Heart right ventricle (tissue), 16 donors: ENCODE results near the gene ASPHD2. TPM values are rescaled to one million over a fixed set of nuclear protein-coding genes. Genes with fewer than 3 reads are reported as not detected.

Experiments
- ATAC-seq, 8 donors: fragments of 200-7000 bp; cut with Tn5 transposase; one replicate each; pipeline ENCODE4 v1.9.1; 2020; ENCODE audit warnings: mild to moderate bottlenecking in 8 of 8, moderate library complexity in 8 of 8, moderate number of reproducible peaks in 1 of 8
- DNase-seq, 2 donors: peaks; one replicate each; pipeline ENCODE4 v3.0.0-alpha.2; 2020
- H3K27ac ChIP-seq, 10 donors: fragments of 200-600 bp; sonication (generic) in 2 of 10; one replicate each; pipeline versions ENCODE4 v1.5.0 to v1.8.0; 2020 to 2022; ENCODE audit warnings: mild to moderate bottlenecking in 3 of 10
- H3K27me3 ChIP-seq, 7 donors: fragments of 200-600 bp; one replicate each; pipeline ENCODE4 v1.8.0; 2021 to 2022; ENCODE audit warnings: mild to moderate bottlenecking in 2 of 7
- H3K36me3 ChIP-seq, 9 donors: fragments of 200-600 bp; sonication (generic) in 1 of 9; one replicate each; pipeline versions ENCODE4 v1.5.0 to v1.8.0; 2020 to 2022; ENCODE audit warnings: mild to moderate bottlenecking in 2 of 9
- H3K4me1 ChIP-seq, 9 donors: fragments of 200-600 bp; sonication (generic) in 1 of 9; one replicate each; pipeline versions ENCODE4 v1.5.0 to v1.8.0; 2020 to 2022; ENCODE audit warnings: mild to moderate bottlenecking in 4 of 9
- H3K4me3 ChIP-seq, 10 donors: fragments of 200-600 bp; sonication (generic) in 2 of 10; one replicate each; pipeline versions ENCODE4 v1.5.0 to v1.8.0; 2020 to 2022; ENCODE audit warnings: mild to moderate bottlenecking in 7 of 10, moderate library complexity in 2 of 10
- H3K9me3 ChIP-seq, 11 donors: fragments of 200-600 bp in 10 of 11; sonication (generic) in 2 of 11; one replicate each; pipeline versions ENCODE4 v1.5.0 to v1.8.0; 2013 to 2022; ENCODE audit warnings: mild to moderate bottlenecking in 2 of 11, control low read depth in 1 of 11, moderate library complexity in 1 of 11
- CTCF ChIP-seq, 9 donors: fragments of 200-600 bp; sonication (generic) in 2 of 9; IDR thresholded peaks; one replicate each; pipeline versions ENCODE4 v1.5.0 to v1.8.0; 2021 to 2022; ENCODE audit warnings: antibody characterized with exemption in 9 of 9, mild to moderate bottlenecking in 5 of 9, moderate library complexity in 1 of 9
- WGBS, 2 donors: extraction: QIAGEN DNeasy Blood & Tissue Kit; methylation state at CpG; one replicate each; pipeline ENCODE4 v1.1.7; 2013; ENCODE audit warnings: inconsistent platforms in 1 of 2; 5-methylcytosine and 5-hydroxymethylcytosine counted together
- intact Hi-C, 10 donors: fragments of 100-400 bp; cut with DNase I; formaldehyde crosslinking; loops; one replicate each; pipeline versions ENCODE4 v1.11.1 to v1.14.2; 2022
- polyA plus RNA-seq, 2 donors: library from polyadenylated mRNA; stranded (reverse); fragments of 200-250 nt; gene quantifications; one replicate each; pipeline ENCODE4 v1.2.3, GENCODE V29; 2013
- total RNA-seq, 10 donors: library from RNA; stranded (reverse); fragmentation: NEBNext Ultra II Directional in 3 of 10; extraction: Animal tissue kit (Norgen Biotek cat#: 25700) in 3 of 10; gene quantifications; one replicate each; pipeline versions ENCODE4 v1.2.1 to v1.2.4, GENCODE V29; 2021 to 2023
- donor health status: Arrhythmogenic right ventricular cardiomyopathy.
- donor health status: ischemic (EF 13 %, LVEDD 7.1; RV severe dilation, severe dysfunction).
- donor health status: healthy with polysubstance abuse.
- donor health status: DM: no; HTN: yes; CAD: no.
- donor health status: DM: no; HTN: no; CAD: no.
- donor health status: ischemic (EF 25% LVEDD 6.9; RV normal size, moderate dysfunction).
- donor health status: ischemic (EF 25% LVEDD 5.7; RV mildly dilated, moderate dysfunction).
- donor health status: healthy.
- donor health status: DM: yes; HTN: yes; CAD: no.
- donor health status: Ischemic cardiomyopathy.
- donor health status: ischemic (EF 35%, LVEDD 5.7; RV mildly dilated, moderate dysfunction).
- donor health status: nonischemic (EF 11% LVEDD 7.7; RV severe dilation, severe dysfunction).
- donor health status: DM: yes; HTN: yes; CAD: no.
- donor health status: PGD.
- donor health status: ischemic (EF 29% LVEDD 5.4; RV normal size, mild dysfunction).
- donor health status: nonischemic (EF 23%, LVEDD 6.1; RV moderate dilation, normal function).

ASPHD2 gene
- total and polyA plus RNA-seq, 12 donors, result 0.07 to 1.8 (median 0.15) TPM; not detected in 3

GRCh38 chr22:26398741-26399153, 30.3 kb upstream of the ASPHD2 start:
- Histone ChIP-seq H3K36me3 (no peaks in the 10 kb centered on the region), H3K27ac (no peak overlapping the region), H3K9me3 (no peaks in the 10 kb centered on the region), H3K4me1 (no peaks in the 10 kb centered on the region), H3K27me3 (peaks cover 0 to 35% (median 11%) of the 10 kb centered on the region in 7 donors), H3K4me3 (no peak overlapping the region)
- 24 to 38% methylated on average over 3 of the region's 3 CpGs for WGBS, 2 donors
- peak in 6 of 8 donors; percentile 41 to 76 (median 55) for ATAC-seq
- peak; percentile 35 to 75 (median 62) for TF ChIP-seq CTCF (IDR thresholded peaks at IDR 0.05)
- peak; percentile 21 to 43 for DNase-seq
- intact Hi-C loops, result loop anchor here in 7 of 10 donors (2.0 to 10.0 kb wide), 5 partner anchors 62 to 269 kb away; no protein-coding TSS in a partner anchor

- Histone ChIP-seq H3K27ac (no peak overlapping the region), H3K27me3 (peaks cover 0 to 30% (median 11%) of the 10 kb centered on the region in 7 donors), H3K36me3 (no peaks in the 10 kb centered on the region), H3K4me3 (no peak overlapping the region), H3K9me3 (no peaks in the 10 kb centered on the region), H3K4me1 (no peaks in the 10 kb centered on the region)
- intact Hi-C loops, result loop anchor here in 7 of 10 donors (2.0 to 10.0 kb wide), 5 partner anchors 62 to 268 kb away; no protein-coding TSS in a partner anchor
- TF ChIP-seq CTCF (IDR thresholded peaks at IDR 0.05), result no peak
- ATAC-seq (no peak), DNase-seq (no peak)
- 59% methylated on average over 1 of the region's 1 CpG for WGBS, 2 donors
Measured at GRCh38 chr22:26399289-26399688, 29.8 kb upstream of the ASPHD2 start.

DNA sequence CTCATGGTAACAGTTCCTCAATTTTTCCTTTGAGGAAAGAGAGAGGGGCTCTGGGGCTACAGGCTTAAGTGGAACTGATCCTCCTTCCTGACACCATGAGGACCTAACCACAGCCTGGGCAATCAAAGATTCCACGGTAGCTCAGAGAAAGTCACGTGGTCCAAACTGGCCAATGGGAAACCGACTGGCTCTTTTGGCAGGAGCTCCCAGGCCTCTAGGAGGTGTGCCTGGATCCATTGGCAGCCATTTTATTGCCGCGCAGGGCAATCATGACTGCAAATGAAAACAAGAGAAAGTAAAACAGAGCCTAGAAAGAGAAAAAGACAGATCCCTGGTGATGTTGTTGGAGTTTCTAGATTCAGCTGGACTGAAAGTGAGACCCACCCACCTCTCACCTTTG, 27.3 kb upstream of the ASPHD2 start:
- Histone ChIP-seq H3K36me3 (no peaks in the 10 kb centered on the region), H3K9me3 (no peaks in the 10 kb centered on the region), H3K4me1 (peaks cover 0 to 15% (median 0%) of the 10 kb centered on the region in 9 donors), H3K27ac (no peak overlapping the region), H3K4me3 (no peak overlapping the region), H3K27me3 (peaks cover 0 to 30% (median 20%) of the 10 kb centered on the region in 7 donors)
- no peak for TF ChIP-seq CTCF (IDR thresholded peaks at IDR 0.05)
- no peak for ATAC-seq
- DNase-seq, result no peak
- WGBS, 2 donors, result 80 to 83% methylated on average over 5 of the region's 5 CpGs
- intact Hi-C loops, result loop anchor here in 2 of 10 donors (5.0 to 10.0 kb wide), 2 partner anchors 53 to 266 kb away; no protein-coding TSS in a partner anchor

DNA sequence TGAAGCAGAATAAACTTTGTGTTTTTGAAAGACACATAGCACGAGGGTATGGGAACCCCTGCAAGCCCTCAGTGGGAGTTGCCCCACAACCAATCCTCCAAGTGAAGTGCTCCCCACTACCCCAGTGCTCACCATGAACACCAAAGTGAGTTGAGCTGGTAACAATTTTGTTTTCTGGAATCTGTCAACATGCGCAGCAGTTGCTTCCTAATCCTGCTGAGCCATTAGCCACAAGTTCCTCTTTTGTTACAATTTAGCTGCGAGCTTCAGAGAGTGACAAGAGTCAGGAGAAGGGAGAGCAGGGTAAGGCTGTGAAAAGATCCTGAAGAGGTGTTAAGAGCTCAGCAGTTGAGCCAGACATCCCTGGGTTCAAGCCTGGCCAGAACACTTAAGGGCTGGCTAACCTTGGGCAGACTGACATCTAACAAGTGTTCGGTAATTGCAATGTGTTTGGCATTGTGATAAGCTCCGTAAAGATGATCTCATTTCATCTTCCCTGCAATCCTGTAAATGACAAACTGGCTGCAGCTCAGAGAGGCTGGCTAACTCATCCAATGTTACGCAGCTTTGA, 24.1 kb upstream of the ASPHD2 start:
- intact Hi-C loops, result loop anchor here in 2 of 10 donors (5.0 to 10.0 kb wide), 2 partner anchors 50 to 262 kb away; no protein-coding TSS in a partner anchor
- WGBS, 2 donors, result 18 to 23% methylated on average over 6 of the region's 6 CpGs
- Histone ChIP-seq H3K27me3 (peaks cover 0 to 57% (median 25%) of the 10 kb centered on the region in 7 donors), H3K27ac (no peak overlapping the region), H3K36me3 (no peaks in the 10 kb centered on the region), H3K9me3 (no peaks in the 10 kb centered on the region), H3K4me1 (peaks cover 0 to 15% (median 0%) of the 10 kb centered on the region in 9 donors), H3K4me3 (no peak overlapping the region)
- DNase-seq (no peak), ATAC-seq (peak in 2 of 8 donors; percentile 30 to 50)
- TF ChIP-seq CTCF (IDR thresholded peaks at IDR 0.05), result no peak
